ENCODE measurements around the gene FAM3B. TPM values are rescaled to one million over a fixed set of nuclear protein-coding genes. Genes with fewer than 3 reads are reported as not detected.

The FAM3B gene
- polyA plus RNA-seq, 3 donors = 0.15 TPM; not detected in 2

DNA sequence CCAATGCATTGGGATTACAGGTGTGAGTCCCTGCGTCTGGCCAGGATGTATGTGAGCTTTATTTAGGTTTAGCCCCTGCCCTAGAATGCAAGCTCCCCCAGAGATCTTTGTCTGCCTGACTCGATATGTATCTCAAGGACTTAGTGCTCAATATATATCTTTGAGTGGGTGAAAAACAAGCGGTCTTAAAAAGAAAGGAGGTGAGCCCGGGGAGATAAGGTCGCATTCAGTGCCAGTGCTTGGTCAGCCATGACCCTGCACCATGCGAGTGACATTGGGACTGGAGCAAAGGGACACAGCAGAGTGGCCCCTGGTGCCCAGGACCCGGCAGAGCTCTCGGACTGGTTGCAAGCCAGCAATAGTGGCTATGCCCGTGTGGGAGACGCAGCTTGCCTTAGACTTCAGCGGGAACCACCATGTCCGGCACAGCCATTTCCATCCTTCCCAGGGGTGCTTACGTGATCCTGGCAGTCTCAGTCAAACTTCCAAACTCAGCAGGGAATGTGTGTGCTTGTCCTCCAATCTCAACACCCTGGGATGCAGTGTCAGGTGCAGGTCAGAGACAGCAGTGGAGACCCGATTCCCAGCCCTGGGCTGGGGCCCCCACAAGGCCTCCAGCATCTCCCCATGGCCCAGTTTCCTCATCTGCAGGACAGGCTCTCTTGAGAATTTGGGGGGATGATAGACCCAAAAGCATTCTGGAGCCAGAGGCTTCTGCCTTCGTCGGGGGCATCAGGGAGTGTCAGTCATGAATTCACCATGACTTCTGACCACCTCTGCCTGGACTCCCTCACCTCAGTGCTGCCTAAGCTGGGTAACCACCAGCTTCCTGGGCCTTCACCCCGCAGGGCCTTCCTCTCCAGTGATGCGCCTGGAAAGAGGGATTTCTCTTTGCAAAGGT, 47.0 kb downstream of the FAM3B start:
- no peak for TF ChIP-seq CTCF (IDR thresholded peaks at IDR 0.05)
- Histone ChIP-seq H3K4me3 (replicated peaks in 1 of 3; ENCODE audit: low read depth in 2 of 3, low read length in 3 of 3) (peak overlapping the region in 2 of 3 experiments; percentile 78 to 83), H3K4me1 (ENCODE audit: control insufficient read depth in 1 of 2, insufficient read depth in 2 of 2, low read length in 2 of 2) (peaks cover 64 to 72% of the 10 kb centered on the region in 2 donors), H3K79me2 (ENCODE audit: insufficient read depth, low read length) (peaks cover 55% of the 10 kb centered on the region), H3K27me3 (ENCODE audit: control insufficient read depth in 2 of 2, insufficient read depth in 2 of 2, low read length in 2 of 2) (no peaks in the 10 kb centered on the region), H4K20me1 (ENCODE audit: insufficient read depth, low read length) (peaks cover 22% of the 10 kb centered on the region), H3K4me2 (replicated peaks; ENCODE audit: extremely low read depth, low read length, poor library complexity, severe bottlenecking) (peak overlapping the region; percentile 77), H3K9me3 (replicated peaks in 1 of 2; ENCODE audit: control insufficient read depth in 1 of 2, insufficient read depth in 1 of 2, low read length in 2 of 2) (no peaks in the 10 kb centered on the region), H3K36me3 (replicated peaks in 1 of 2; ENCODE audit: control insufficient read depth in 1 of 2, insufficient read depth in 2 of 2, low read length in 2 of 2) (peaks cover 6 to 38% of the 10 kb centered on the region in 2 donors), H3K9ac (ENCODE audit: insufficient read depth, low read length, poor library complexity, severe bottlenecking) (peak overlapping the region; percentile 93), H3K27ac (ENCODE audit: low read depth in 1 of 2, low read length in 2 of 2) (peak overlapping the region; percentile 99 to 100), H2AFZ (ENCODE audit: insufficient read depth, low read depth, low read length, poor library complexity, severe bottlenecking) (no peak overlapping the region)
- no peak for DNase-seq
- WGBS (ENCODE audit: insufficient coverage) = 98% methylated on average over 14 of the region's 18 CpGs
- Mint-ChIP-seq H3K4me3 (peak overlapping the region; percentile 97 to 100), H3K9me3 (peaks cover 0 to 1% (median 0%) of the 10 kb centered on the region in 7 donors), H3K36me3 (peaks cover 40 to 48% of the 10 kb centered on the region in 2 donors), H3K27ac (peak overlapping the region; percentile 100), H3K4me1 (peaks cover 76% of the 10 kb centered on the region), H3K27me3 (ENCODE audit: low read depth in 3 of 3) (peaks cover 0 to 9% (median 1%) of the 10 kb centered on the region in 3 donors)
- intact Hi-C loops (cut with micrococcal nuclease) = loop anchor here (2.0 to 5.0 kb wide), 3 partner anchors 34 to 64 kb away; partner anchors contain the start of gene MX1 (in 1 of the 2)

- Mint-ChIP-seq H3K36me3 (peaks cover 40 to 49% of the 10 kb centered on the region in 2 donors), H3K4me3 (peak overlapping the region in 1 of 2 donors; percentile 100), H3K27ac (peak overlapping the region in 5 of 7 donors; percentile 100), H3K9me3 (peaks cover 0 to 1% (median 0%) of the 10 kb centered on the region in 7 donors), H3K4me1 (peaks cover 83% of the 10 kb centered on the region), H3K27me3 (ENCODE audit: low read depth in 3 of 3) (peaks cover 0 to 9% (median 1%) of the 10 kb centered on the region in 3 donors)
- H2AFZ ChIP-seq (ENCODE audit: insufficient read depth, low read depth, low read length, poor library complexity, severe bottlenecking) = no peak overlapping the region
- no peak for TF ChIP-seq CTCF (IDR thresholded peaks at IDR 0.05)
- intact Hi-C loops (cut with micrococcal nuclease) = loop anchor here in 1 of 2 donors (5.0 kb wide), 2 partner anchors 33 to 63 kb away; partner anchors contain the start of gene MX1
- peak overlapping the region; percentile 77 for H3K4me2 ChIP-seq (replicated peaks; ENCODE audit: extremely low read depth, low read length, poor library complexity, severe bottlenecking)
- H3K4me1 ChIP-seq (ENCODE audit: control insufficient read depth in 1 of 2, insufficient read depth in 2 of 2, low read length in 2 of 2) = peaks cover 71 to 79% of the 10 kb centered on the region in 2 donors
- peaks cover 59% of the 10 kb centered on the region for H3K79me2 ChIP-seq (ENCODE audit: insufficient read depth, low read length)
- H4K20me1 ChIP-seq (ENCODE audit: insufficient read depth, low read length) = peaks cover 22% of the 10 kb centered on the region
- peaks cover 6 to 39% of the 10 kb centered on the region in 2 donors for H3K36me3 ChIP-seq (replicated peaks in 1 of 2; ENCODE audit: control insufficient read depth in 1 of 2, insufficient read depth in 2 of 2, low read length in 2 of 2)
- H3K4me3 ChIP-seq (replicated peaks in 1 of 3; ENCODE audit: low read depth in 2 of 3, low read length in 3 of 3) = peak overlapping the region in 1 of 3 experiments; percentile 83
- H3K9me3 ChIP-seq (replicated peaks in 1 of 2; ENCODE audit: control insufficient read depth in 1 of 2, insufficient read depth in 1 of 2, low read length in 2 of 2) = no peaks in the 10 kb centered on the region
- DNase-seq = no peak
- H3K9ac ChIP-seq (ENCODE audit: insufficient read depth, low read length, poor library complexity, severe bottlenecking) = no peak overlapping the region
- H3K27ac ChIP-seq (ENCODE audit: low read depth in 1 of 2, low read length in 2 of 2) = peak overlapping the region in 1 of 2 donors; percentile 99
- H3K27me3 ChIP-seq (ENCODE audit: control insufficient read depth in 2 of 2, insufficient read depth in 2 of 2, low read length in 2 of 2) = no peaks in the 10 kb centered on the region
- 100% methylated on average over 3 of the region's 6 CpGs for WGBS (ENCODE audit: insufficient coverage)
These were observed 47.7 kb downstream of the FAM3B start for GRCh38 chr21:41364308-41364707.

Measured in CD14-positive monocyte (primary cell).